ENCODE results near the gene EMC8.

GRCh38 chr16:85800321-85800669, 951 bp upstream of the EMC8 start:
- no peak for TF ChIP-seq EZH2 (IDR thresholded peaks at IDR 0.05)
- TF ChIP-seq POLR2AphosphoS5 (IDR thresholded peaks at IDR 0.05; ENCODE audit: borderline replicate concordance, low read depth, low read length) = no peak
- TF ChIP-seq FOXP2 (optimal IDR thresholded peaks at IDR 0.05; ENCODE audit: control extremely low read depth, extremely low read length, insufficient read depth) = no peak

Data from SK-N-MC (cell line).